Measurements from ENCODE around the gene MOCS1. TPM values are rescaled to one million over a fixed set of nuclear protein-coding genes. Genes with fewer than 3 reads are reported as not detected.

MOCS1 gene
- total and polyA plus RNA-seq, 2 donors = 1.7 to 4.2 TPM

- Histone ChIP-seq H3K4me1 (ENCODE audit: control insufficient read depth in 2 of 2, insufficient read depth in 2 of 2, low read length in 2 of 2) (peaks cover 2 to 3% of the 10 kb centered on the region in 2 donors), H3K27ac (ENCODE audit: low read depth in 1 of 2, low read length in 1 of 2) (no peak overlapping the region), H3K36me3 (ENCODE audit: control insufficient read depth in 2 of 2, insufficient read depth in 2 of 2, low read length in 1 of 2) (no peaks in the 10 kb centered on the region), H3K9me3 (ENCODE audit: control insufficient read depth in 2 of 2, insufficient read depth in 1 of 2, low read length in 1 of 2) (peaks cover 0 to 5% of the 10 kb centered on the region in 2 donors), H3K27me3 (ENCODE audit: control insufficient read depth in 2 of 2, insufficient read depth in 1 of 2, low read length in 1 of 2) (peaks cover 0 to 4% of the 10 kb centered on the region in 2 donors), H3K4me3 (ENCODE audit: low read length in 2 of 2) (no peak overlapping the region)
- no peak for DNase-seq (ENCODE audit: low read depth in 6 of 9, low spot score in 9 of 9)
- over 99% methylated on average over 3 of the region's 3 CpGs for WGBS
Observed at GRCh38 chr6:39870950-39871349, 63.3 kb downstream of the MOCS1 start.

GRCh38 chr6:39867592-39867991, 66.7 kb downstream of the MOCS1 start:
- Histone ChIP-seq H3K36me3 (ENCODE audit: control insufficient read depth in 2 of 2, insufficient read depth in 2 of 2, low read length in 1 of 2) (no peaks in the 10 kb centered on the region), H3K4me1 (ENCODE audit: control insufficient read depth in 2 of 2, insufficient read depth in 2 of 2, low read length in 2 of 2) (peaks cover 2 to 3% of the 10 kb centered on the region in 2 donors), H3K27me3 (ENCODE audit: control insufficient read depth in 2 of 2, insufficient read depth in 1 of 2, low read length in 1 of 2) (peaks cover 0 to 5% of the 10 kb centered on the region in 2 donors), H3K4me3 (ENCODE audit: low read length in 2 of 2) (no peak overlapping the region), H3K9me3 (ENCODE audit: control insufficient read depth in 2 of 2, insufficient read depth in 1 of 2, low read length in 1 of 2) (no peaks in the 10 kb centered on the region), H3K27ac (ENCODE audit: low read depth in 1 of 2, low read length in 1 of 2) (no peak overlapping the region)
- WGBS = 86% methylated on average over 6 of the region's 6 CpGs
- DNase-seq (ENCODE audit: low read depth in 6 of 9, low spot score in 9 of 9) = peak in 1 of 9 donors; percentile 23

DNA sequence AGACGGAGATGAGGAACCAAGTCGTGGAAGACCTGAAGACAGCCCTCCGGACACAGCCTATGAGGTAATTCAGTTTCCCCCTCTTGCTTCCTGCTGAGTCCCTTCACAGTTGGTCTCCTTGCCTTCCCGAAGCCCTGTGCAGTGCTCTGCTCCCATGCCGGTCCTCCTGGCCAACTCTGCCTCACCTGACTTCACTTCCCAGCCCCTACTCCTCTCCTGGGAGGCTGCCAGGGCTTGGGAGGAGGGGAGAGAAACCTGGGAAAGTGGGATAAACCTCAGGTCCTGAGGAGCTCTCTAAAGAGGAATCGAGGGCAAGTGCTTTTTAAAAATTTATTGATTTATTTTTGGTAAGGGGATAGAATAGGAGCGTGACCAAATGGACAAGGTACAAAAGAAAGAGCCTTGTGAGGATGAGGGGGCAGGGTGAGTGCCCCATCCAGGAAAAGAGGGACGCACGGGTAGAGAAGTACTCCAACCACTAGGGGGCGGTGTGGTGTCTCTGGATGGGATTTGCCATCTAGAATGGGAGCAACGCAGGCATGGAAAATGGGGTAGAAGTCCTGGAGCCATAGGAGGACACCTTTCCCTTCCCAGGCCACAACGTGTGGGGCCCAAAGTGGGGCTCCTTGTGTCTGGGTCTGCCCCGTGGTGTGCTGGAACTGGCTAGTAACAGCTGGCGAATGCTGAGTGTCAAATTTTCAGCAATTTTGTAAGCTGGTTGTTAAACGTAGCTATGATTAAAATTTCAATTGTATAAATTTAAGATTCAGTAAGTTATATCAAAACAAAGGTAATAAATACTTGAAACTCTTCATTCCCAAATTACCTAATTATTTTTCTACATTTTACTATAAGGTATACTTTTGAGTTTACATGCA, 69.0 kb downstream of the MOCS1 start:
- H3K27me3 ChIP-seq (ENCODE audit: control insufficient read depth in 2 of 2, insufficient read depth in 1 of 2, low read length in 1 of 2) = peaks cover 0 to 5% of the 10 kb centered on the region in 2 donors
- 45% methylated on average over 15 of the region's 15 CpGs for WGBS
- no peak overlapping the region for H3K27ac ChIP-seq (ENCODE audit: low read depth in 1 of 2, low read length in 1 of 2)
- no peaks in the 10 kb centered on the region for H3K9me3 ChIP-seq (ENCODE audit: control insufficient read depth in 2 of 2, insufficient read depth in 1 of 2, low read length in 1 of 2)
- peak in 8 of 9 donors; percentile 18 to 69 (median 42) for DNase-seq (ENCODE audit: low read depth in 6 of 9, low spot score in 9 of 9)
- H3K4me1 ChIP-seq (ENCODE audit: control insufficient read depth in 2 of 2, insufficient read depth in 2 of 2, low read length in 2 of 2) = peaks cover 2 to 3% of the 10 kb centered on the region in 2 donors
- no peak overlapping the region for H3K4me3 ChIP-seq (ENCODE audit: low read length in 2 of 2)
- no peaks in the 10 kb centered on the region for H3K36me3 ChIP-seq (ENCODE audit: control insufficient read depth in 2 of 2, insufficient read depth in 2 of 2, low read length in 1 of 2)

DNA sequence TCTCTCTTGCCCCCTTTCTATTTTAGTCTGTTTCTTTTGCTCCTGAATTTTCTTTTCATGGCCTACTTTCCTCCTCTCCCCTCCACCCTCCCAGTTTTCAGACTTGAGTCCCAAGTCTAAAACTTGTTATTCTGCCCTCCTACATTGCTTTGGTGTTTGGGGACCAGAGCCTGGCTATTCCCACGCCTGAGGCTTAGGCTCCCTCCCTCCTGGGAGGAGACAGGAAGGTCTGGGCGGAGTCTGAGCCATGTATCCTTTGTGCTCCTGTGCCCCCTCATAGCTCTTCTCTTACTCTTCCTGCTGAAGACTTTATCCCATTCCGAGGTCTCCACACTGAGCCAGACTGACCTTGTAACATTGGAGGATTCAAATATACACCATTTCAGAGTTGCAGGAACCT, 72.6 kb downstream of the MOCS1 start:
- H3K27ac ChIP-seq (ENCODE audit: low read depth in 1 of 2, low read length in 1 of 2) = no peak overlapping the region

GRCh38 chr6:39859025-39859424, 75.2 kb downstream of the MOCS1 start:
- H3K27me3 ChIP-seq (ENCODE audit: control insufficient read depth in 2 of 2, insufficient read depth in 1 of 2, low read length in 1 of 2) = peaks cover 0 to 5% of the 10 kb centered on the region in 2 donors
- no peaks in the 10 kb centered on the region for H3K4me1 ChIP-seq (ENCODE audit: control insufficient read depth in 2 of 2, insufficient read depth in 2 of 2, low read length in 2 of 2)
- no peak overlapping the region for H3K4me3 ChIP-seq (ENCODE audit: low read length in 2 of 2)
- H3K9me3 ChIP-seq (ENCODE audit: control insufficient read depth in 2 of 2, insufficient read depth in 1 of 2, low read length in 1 of 2) = no peaks in the 10 kb centered on the region
- H3K36me3 ChIP-seq (ENCODE audit: control insufficient read depth in 2 of 2, insufficient read depth in 2 of 2, low read length in 1 of 2) = no peaks in the 10 kb centered on the region
- DNase-seq (ENCODE audit: low read depth in 6 of 9, low spot score in 9 of 9) = no peak
- no peak overlapping the region for H3K27ac ChIP-seq (ENCODE audit: low read depth in 1 of 2, low read length in 1 of 2)
- WGBS = 96% methylated on average over 2 of the region's 2 CpGs

More for the DNA sequence above, 72.6 kb downstream of the MOCS1 start:
- Histone ChIP-seq H3K36me3 (ENCODE audit: control insufficient read depth in 2 of 2, insufficient read depth in 2 of 2, low read length in 1 of 2) (no peaks in the 10 kb centered on the region), H3K4me1 (ENCODE audit: control insufficient read depth in 2 of 2, insufficient read depth in 2 of 2, low read length in 2 of 2) (no peaks in the 10 kb centered on the region), H3K9me3 (ENCODE audit: control insufficient read depth in 2 of 2, insufficient read depth in 1 of 2, low read length in 1 of 2) (no peaks in the 10 kb centered on the region), H3K4me3 (ENCODE audit: low read length in 2 of 2) (no peak overlapping the region), H3K27me3 (ENCODE audit: control insufficient read depth in 2 of 2, insufficient read depth in 1 of 2, low read length in 1 of 2) (peaks cover 0 to 8% of the 10 kb centered on the region in 2 donors)
- 77% methylated on average over 3 of the region's 3 CpGs for WGBS
- no peak for DNase-seq (ENCODE audit: low read depth in 6 of 9, low spot score in 9 of 9)

DNA sequence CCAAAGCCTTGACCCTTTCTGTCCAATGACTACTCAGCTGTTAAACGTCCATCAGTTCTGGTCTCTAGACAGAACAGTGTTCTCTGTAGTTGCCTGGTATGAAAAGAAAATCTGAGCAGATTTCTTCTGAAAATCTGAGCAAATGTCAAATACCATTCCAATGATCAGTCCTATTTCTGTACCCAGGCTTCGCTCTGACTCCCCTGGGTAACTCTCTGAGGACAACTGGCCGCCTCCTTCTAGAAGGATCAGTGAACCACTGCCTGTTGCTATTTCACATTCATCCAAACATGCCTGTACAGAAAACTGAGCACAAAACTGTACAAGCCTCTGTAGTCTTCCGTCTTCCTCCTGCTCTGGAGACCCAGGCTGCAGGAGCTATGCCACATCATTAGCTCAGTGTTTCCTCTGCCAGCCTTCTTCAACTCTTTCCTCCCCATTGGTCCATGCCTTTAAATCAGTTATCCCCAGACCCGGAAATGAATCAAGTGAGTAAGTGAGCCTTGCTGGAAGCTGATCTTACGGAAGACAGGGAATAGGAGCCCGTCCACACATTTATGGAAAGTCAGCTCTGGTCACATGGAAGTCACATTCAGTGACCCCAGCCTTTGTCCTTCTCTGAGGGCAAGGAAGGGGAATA, 78.8 kb downstream of the MOCS1 start:
- WGBS = 93% methylated on average over 7 of the region's 7 CpGs
- no peaks in the 10 kb centered on the region for H3K36me3 ChIP-seq (ENCODE audit: control insufficient read depth in 2 of 2, insufficient read depth in 2 of 2, low read length in 1 of 2)
- H3K4me3 ChIP-seq (ENCODE audit: low read length in 2 of 2) = no peak overlapping the region
- no peak overlapping the region for H3K27ac ChIP-seq (ENCODE audit: low read depth in 1 of 2, low read length in 1 of 2)
- no peak for DNase-seq (ENCODE audit: low read depth in 6 of 9, low spot score in 9 of 9)
- H3K4me1 ChIP-seq (ENCODE audit: control insufficient read depth in 2 of 2, insufficient read depth in 2 of 2, low read length in 2 of 2) = no peaks in the 10 kb centered on the region
- no peaks in the 10 kb centered on the region for H3K9me3 ChIP-seq (ENCODE audit: control insufficient read depth in 2 of 2, insufficient read depth in 1 of 2, low read length in 1 of 2)
- H3K27me3 ChIP-seq (ENCODE audit: control insufficient read depth in 2 of 2, insufficient read depth in 1 of 2, low read length in 1 of 2) = peaks cover 0 to 3% of the 10 kb centered on the region in 2 donors

Other genes with a start within 250 kb of the MOCS1 start
- gene KIF6, start 209.1 kb downstream of the MOCS1 start, total RNA-seq = 0.24 TPM
- 0.37 TPM for gene KIF6, start 209.1 kb downstream of the MOCS1 start, polyA plus RNA-seq
- gene DAAM2, start 142.1 kb downstream of the MOCS1 start, total RNA-seq = 1.1 TPM
- 4.2 TPM for gene DAAM2, start 142.1 kb downstream of the MOCS1 start, polyA plus RNA-seq

Data from thymus (tissue), 11 donors.